A549 (cell line): ENCODE data around the gene MYADML2. TPM values are rescaled to one million over a fixed set of nuclear protein-coding genes. Genes with fewer than 3 reads are reported as not detected.

ENCODE experiments used
- BHLHE40 ChIP-seq: IDR thresholded peaks from 2 replicates; pipeline ENCODE4 v1.6.1; 2012; ENCODE audit warnings: low read depth, low read length, inconsistent platforms
- CEBPB ChIP-seq, 2 experiments: fragments of >200 bp in 1 of 2; sonication (Bioruptor Twin) in 1 of 2; formaldehyde crosslinking in 1 of 2; IDR thresholded peaks; 2 replicates each; pipeline ENCODE4 v1.6.1; 2012 to 2016
- CHD2 ChIP-seq: fragments of 150-350 bp; IDR thresholded peaks from 2 replicates; pipeline ENCODE4 v1.6.1; 2014; ENCODE audit warnings: low read length; ENCODE audit not compliant: partially characterized antibody
- CHD4 ChIP-seq: fragments of 200-600 bp; sonication (generic); IDR thresholded peaks from 2 replicates; pipeline ENCODE4 v1.6.1; 2016; ENCODE audit warnings: antibody characterized with exemption, mild to moderate bottlenecking, borderline replicate concordance
- EHF ChIP-seq: fragments of 250-450 bp; sonication (Bioruptor Pico); IDR thresholded peaks from 2 replicates; pipeline ENCODE4 v1.5.0; 2020; ENCODE audit warnings: mild to moderate bottlenecking
- EHMT2 ChIP-seq: fragments of 200-600 bp; sonication (generic); IDR thresholded peaks from 2 replicates; pipeline ENCODE4 v1.6.1; 2016; ENCODE audit warnings: antibody characterized with exemption, low read depth, mild to moderate bottlenecking, moderate library complexity
- EP300 ChIP-seq, 2 experiments: fragments of >200 bp; sonication (Bioruptor Twin); formaldehyde crosslinking; IDR thresholded peaks; 2 replicates in 1 of 2; 3 replicates in 1 of 2; pipeline ENCODE4 v1.6.1; 2016 to 2017
- FOSL2 ChIP-seq, 2 experiments: fragments of 450-650 bp in 1 of 2; fragments of >200 bp in 1 of 2; sonication (Bioruptor Twin) in 1 of 2; formaldehyde crosslinking; IDR thresholded peaks; 2 replicates each; pipeline versions ENCODE4 v1.5.0 to v1.6.1; 2016 to 2020; ENCODE audit warnings: mild to moderate bottlenecking in 1 of 2, moderate library complexity in 1 of 2
- FOXS1 ChIP-seq: fragments of 250-450 bp; sonication (Bioruptor Pico); IDR thresholded peaks from 2 replicates; pipeline ENCODE4 v1.5.0; 2020; ENCODE audit warnings: mild to moderate bottlenecking, moderate library complexity
- GATA3 ChIP-seq: IDR thresholded peaks from 2 replicates; pipeline ENCODE4 v1.6.1; 2012; ENCODE audit warnings: borderline replicate concordance
- HDAC2 ChIP-seq: fragments of 200-600 bp; sonication (generic); IDR thresholded peaks from 2 replicates; pipeline ENCODE4 v1.6.1; 2016
- HEYL ChIP-seq: fragments of 250-450 bp; sonication (Bioruptor Pico); IDR thresholded peaks from 2 replicates; pipeline ENCODE4 v1.8.0; 2021; ENCODE audit warnings: mild to moderate bottlenecking, moderate library complexity
- HOXA7 ChIP-seq: fragments of 250-450 bp; sonication (Bioruptor Pico); IDR thresholded peaks from 2 replicates; pipeline ENCODE4 v1.5.0; 2020; ENCODE audit warnings: mild to moderate bottlenecking, moderate library complexity
- HOXB5 ChIP-seq: fragments of 250-450 bp; sonication (Bioruptor Pico); IDR thresholded peaks from 2 replicates; pipeline ENCODE4 v1.5.0; 2020; ENCODE audit warnings: mild to moderate bottlenecking, moderate library complexity
- MYC ChIP-seq: IDR thresholded peaks from 2 replicates; pipeline ENCODE4 v1.6.1; 2012; ENCODE audit warnings: mild to moderate bottlenecking, inconsistent platforms, low read length, improper control_type of control experiment, borderline replicate concordance
- NFE2L2 ChIP-seq: fragments of 150-350 bp; conservative IDR thresholded peaks from 2 replicates; pipeline ENCODE4 v1.6.1; 2014; ENCODE audit warnings: low read length
- NR3C1 ChIP-seq: fragments of >200 bp; sonication (Bioruptor Twin); formaldehyde crosslinking; IDR thresholded peaks from 3 replicates; pipeline ENCODE4 v1.6.1; 2017
- PHF8 ChIP-seq: fragments of 200-600 bp; sonication (generic); IDR thresholded peaks from 2 replicates; pipeline ENCODE4 v1.6.1; 2016; ENCODE audit warnings: low read depth, mild to moderate bottlenecking, antibody characterized with exemption, moderate library complexity, borderline replicate concordance
- RCOR1 ChIP-seq: fragments of 150-350 bp; IDR thresholded peaks from 2 replicates; pipeline ENCODE4 v1.6.1; 2014; ENCODE audit warnings: antibody characterized with exemption, low read length, low read depth
- SMC3 ChIP-seq: fragments of >200 bp; sonication (Bioruptor Twin); formaldehyde crosslinking; IDR thresholded peaks from 3 replicates; pipeline ENCODE4 v1.6.1; 2018; ENCODE audit warnings: inconsistent platforms
- ZC3H11A ChIP-seq: fragments of 450-650 bp; IDR thresholded peaks from 2 replicates; pipeline ENCODE4 v1.6.1; 2014; ENCODE audit warnings: antibody characterized with exemption, mild to moderate bottlenecking
- ZFP36 ChIP-seq: fragments of 450-650 bp; IDR thresholded peaks from 2 replicates; pipeline ENCODE4 v1.6.1; 2014; ENCODE audit warnings: borderline replicate concordance; ENCODE audit not compliant: partially characterized antibody
- ZNF302 ChIP-seq: fragments of 250-450 bp; sonication (Bioruptor Pico); IDR thresholded peaks from 2 replicates; pipeline ENCODE4 v1.9.0; 2021; ENCODE audit warnings: inconsistent platforms, mild to moderate bottlenecking, moderate library complexity
- ZSCAN20 ChIP-seq: fragments of 250-450 bp; sonication (Bioruptor Pico); IDR thresholded peaks from 2 replicates; pipeline ENCODE4 v1.8.0; 2022; ENCODE audit warnings: mild to moderate bottlenecking, moderate library complexity
- polyA plus RNA-seq, 4 experiments: library from polyadenylated mRNA; depleted of rRNA in 3 of 4; stranded (reverse); fragments of >200 nt; fragmentation: RNase III in 1 of 4; extraction: RNeasy Plus Mini Kit Qiagen cat#74134 plus additional on column Dnase treatment in 1 of 4; gene quantifications; 2 replicates in 3 of 4; 3 replicates in 1 of 4; pipeline ENCODE4 v1.2.3, GENCODE V29; 2011 to 2017
- TF ChIP-seq, protein P1 (sequence below): fragments of 450-650 bp; IDR thresholded peaks from 2 replicates; pipeline ENCODE4 v1.6.1; 2014; ENCODE audit warnings: antibody characterized with exemption
- TF ChIP-seq, protein P2 (sequence below): fragments of >200 bp; sonication (Bioruptor Twin); formaldehyde crosslinking; IDR thresholded peaks from 3 replicates; pipeline ENCODE4 v1.6.1; 2016
- TF ChIP-seq, protein P3 (sequence below): fragments of >200 bp; sonication (Bioruptor Twin); formaldehyde crosslinking; IDR thresholded peaks from 3 replicates; pipeline ENCODE4 v1.5.1; 2016
- TF ChIP-seq, protein P4 (sequence below): IDR thresholded peaks from 2 replicates; pipeline ENCODE4 v1.6.1; 2012

The MYADML2 gene
- polyA plus RNA-seq, 2 of the 4 experiments (the other 2 are of a cell fraction) = not detected

DNA sequence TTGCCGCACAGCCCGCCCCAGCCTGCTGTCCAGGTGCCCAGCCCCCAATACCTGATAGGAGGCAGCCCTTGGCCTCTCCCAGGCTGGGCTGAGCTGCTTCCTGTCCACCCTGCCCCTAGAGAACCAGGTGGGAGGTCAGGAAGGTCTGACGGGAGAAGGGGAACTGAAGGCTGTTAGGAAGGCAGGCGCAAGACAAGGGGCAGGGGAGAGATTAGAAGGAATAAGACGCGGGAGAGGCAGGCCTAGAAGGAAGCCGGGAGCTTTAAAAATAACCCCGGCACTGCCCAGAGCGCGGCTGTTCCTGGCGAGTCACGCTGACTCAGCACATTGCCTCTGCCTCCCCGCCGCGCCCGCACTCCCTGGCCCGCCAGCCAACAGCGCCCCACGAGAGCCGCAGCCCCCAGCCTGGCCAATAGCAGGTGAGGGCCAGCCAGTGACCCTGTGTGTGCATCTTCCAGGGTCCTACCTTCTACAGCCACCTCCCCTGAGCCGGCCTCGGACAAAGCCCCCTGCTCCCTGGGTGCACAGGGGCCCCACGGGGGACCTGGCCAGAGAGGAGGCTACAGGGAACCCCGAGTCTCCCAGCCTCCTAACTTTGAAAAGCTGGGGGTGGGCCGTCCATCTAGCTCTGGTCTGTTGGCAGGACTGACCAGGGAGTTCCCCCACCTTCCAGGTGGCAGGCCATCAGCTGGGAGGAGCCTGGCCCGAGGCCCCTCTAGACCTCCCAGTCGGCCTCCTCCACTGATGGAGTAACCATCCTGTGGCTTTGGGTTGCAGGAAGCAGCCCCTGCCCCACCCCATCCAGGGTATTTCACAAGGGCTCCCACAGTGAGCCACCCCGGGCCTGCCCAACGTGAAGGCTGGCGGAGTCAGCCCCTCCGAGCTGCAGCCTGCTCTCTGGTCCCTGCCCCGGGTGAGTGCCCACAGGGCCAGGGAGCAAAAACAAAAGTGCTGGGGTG is 23.5 kb downstream of the MYADML2 start (continued):
- no peak; the same call in 1 of the 2 replicates for TF ChIP-seq ZC3H11A
- no peak for TF ChIP-seq RCOR1
- TF ChIP-seq ZSCAN20 (CRISPR knock-in tag) = no peak
- no peak for TF ChIP-seq FOXS1 (CRISPR knock-in tag)
- TF ChIP-seq MYC = 0 out of 2 replicates have a peak, but pooled peaks have one; percentile 32
- no peak for TF ChIP-seq ZNF302 (CRISPR knock-in tag)
- TF ChIP-seq, protein P1, sequence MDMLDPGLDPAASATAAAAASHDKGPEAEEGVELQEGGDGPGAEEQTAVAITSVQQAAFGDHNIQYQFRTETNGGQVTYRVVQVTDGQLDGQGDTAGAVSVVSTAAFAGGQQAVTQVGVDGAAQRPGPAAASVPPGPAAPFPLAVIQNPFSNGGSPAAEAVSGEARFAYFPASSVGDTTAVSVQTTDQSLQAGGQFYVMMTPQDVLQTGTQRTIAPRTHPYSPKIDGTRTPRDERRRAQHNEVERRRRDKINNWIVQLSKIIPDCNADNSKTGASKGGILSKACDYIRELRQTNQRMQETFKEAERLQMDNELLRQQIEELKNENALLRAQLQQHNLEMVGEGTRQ = no peak
- no peak for TF ChIP-seq GATA3
- TF ChIP-seq, protein P2, sequence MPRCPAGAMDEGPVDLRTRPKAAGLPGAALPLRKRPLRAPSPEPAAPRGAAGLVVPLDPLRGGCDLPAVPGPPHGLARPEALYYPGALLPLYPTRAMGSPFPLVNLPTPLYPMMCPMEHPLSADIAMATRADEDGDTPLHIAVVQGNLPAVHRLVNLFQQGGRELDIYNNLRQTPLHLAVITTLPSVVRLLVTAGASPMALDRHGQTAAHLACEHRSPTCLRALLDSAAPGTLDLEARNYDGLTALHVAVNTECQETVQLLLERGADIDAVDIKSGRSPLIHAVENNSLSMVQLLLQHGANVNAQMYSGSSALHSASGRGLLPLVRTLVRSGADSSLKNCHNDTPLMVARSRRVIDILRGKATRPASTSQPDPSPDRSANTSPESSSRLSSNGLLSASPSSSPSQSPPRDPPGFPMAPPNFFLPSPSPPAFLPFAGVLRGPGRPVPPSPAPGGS = no peak
- peak; percentile 80; the same call in 1 of the 2 replicates for TF ChIP-seq HOXA7 (CRISPR knock-in tag)
- TF ChIP-seq ZFP36 = no peak
- no peak for TF ChIP-seq CHD2
- no peak for TF ChIP-seq EHMT2
- TF ChIP-seq EP300 (IDR thresholded peaks at IDR 0.05) = peak in 1 of 2 experiments; percentile 41; a peak in 1 of 5 replicates
- no peak for TF ChIP-seq NR3C1
- TF ChIP-seq, protein P3, sequence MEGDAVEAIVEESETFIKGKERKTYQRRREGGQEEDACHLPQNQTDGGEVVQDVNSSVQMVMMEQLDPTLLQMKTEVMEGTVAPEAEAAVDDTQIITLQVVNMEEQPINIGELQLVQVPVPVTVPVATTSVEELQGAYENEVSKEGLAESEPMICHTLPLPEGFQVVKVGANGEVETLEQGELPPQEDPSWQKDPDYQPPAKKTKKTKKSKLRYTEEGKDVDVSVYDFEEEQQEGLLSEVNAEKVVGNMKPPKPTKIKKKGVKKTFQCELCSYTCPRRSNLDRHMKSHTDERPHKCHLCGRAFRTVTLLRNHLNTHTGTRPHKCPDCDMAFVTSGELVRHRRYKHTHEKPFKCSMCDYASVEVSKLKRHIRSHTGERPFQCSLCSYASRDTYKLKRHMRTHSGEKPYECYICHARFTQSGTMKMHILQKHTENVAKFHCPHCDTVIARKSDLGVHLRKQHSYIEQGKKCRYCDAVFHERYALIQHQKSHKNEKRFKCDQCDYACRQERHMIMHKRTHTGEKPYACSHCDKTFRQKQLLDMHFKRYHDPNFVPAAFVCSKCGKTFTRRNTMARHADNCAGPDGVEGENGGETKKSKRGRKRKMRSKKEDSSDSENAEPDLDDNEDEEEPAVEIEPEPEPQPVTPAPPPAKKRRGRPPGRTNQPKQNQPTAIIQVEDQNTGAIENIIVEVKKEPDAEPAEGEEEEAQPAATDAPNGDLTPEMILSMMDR = no peak
- TF ChIP-seq, protein P4, sequence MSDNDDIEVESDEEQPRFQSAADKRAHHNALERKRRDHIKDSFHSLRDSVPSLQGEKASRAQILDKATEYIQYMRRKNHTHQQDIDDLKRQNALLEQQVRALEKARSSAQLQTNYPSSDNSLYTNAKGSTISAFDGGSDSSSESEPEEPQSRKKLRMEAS = peak; percentile 75
- no peak for TF ChIP-seq HEYL (CRISPR knock-in tag)
- TF ChIP-seq HDAC2 = no peak
- TF ChIP-seq EHF (CRISPR knock-in tag) = no peak
- no peak for TF ChIP-seq CHD4
- TF ChIP-seq CEBPB (IDR thresholded peaks at IDR 0.05) = peak; percentile 20 to 81; a peak in 2 of 4 replicates
- no peak for TF ChIP-seq BHLHE40
- TF ChIP-seq FOSL2 (IDR thresholded peaks at IDR 0.05) = no peak
- TF ChIP-seq FOSL2 (CRISPR knock-in tag; IDR thresholded peaks at IDR 0.05) = peak; percentile 61
- TF ChIP-seq PHF8 = no peak
- TF ChIP-seq HOXB5 = no peak
- TF ChIP-seq NFE2L2 = peak; percentile 98
- TF ChIP-seq SMC3 = no peak
